GM21737 (cell line): ENCODE data around the gene CDC20.

Experiments used
- ATAC-seq: cut with Tn5 transposase; IDR thresholded peaks from one replicate; pipeline ENCODE4 v1.9.1; 2021; ENCODE audit warnings: mild to moderate bottlenecking, moderate library complexity; ENCODE audit not compliant: unreplicated experiment

The CDC20 gene

DNA sequence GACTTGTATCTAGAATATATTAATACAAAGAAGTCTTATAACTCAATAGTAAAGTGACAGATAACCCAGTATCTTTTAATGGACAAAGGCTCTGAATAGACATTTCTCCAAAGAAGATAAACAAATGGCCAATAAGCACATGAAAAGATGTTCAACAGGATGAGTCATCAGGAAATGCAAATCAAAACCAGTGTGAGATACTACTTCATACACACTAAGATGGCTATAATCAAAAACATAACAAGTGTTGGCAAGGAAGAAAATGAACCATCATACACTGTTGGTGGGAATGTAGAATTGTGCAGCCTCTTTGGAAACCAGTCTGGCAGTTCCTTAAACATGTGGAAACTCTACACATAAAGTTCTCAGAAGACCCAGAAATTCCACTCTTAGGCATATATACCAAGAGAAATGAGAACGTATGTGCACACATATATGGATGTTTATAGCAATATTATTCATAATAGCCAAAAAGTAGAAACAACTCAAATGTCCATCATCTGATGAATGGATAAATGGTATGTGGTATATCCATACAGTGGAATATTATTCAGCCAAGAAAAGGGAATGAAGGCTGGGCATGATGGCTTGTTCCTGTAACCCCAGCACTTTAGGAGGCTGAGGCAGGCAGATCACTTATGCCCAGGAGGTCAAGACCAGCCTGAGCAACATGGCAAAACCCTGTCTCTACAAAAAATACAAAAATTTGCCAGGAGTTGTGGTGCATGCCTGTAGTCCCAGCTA lies 31.1 kb upstream of the CDC20 start:
- no peak for ATAC-seq

DNA sequence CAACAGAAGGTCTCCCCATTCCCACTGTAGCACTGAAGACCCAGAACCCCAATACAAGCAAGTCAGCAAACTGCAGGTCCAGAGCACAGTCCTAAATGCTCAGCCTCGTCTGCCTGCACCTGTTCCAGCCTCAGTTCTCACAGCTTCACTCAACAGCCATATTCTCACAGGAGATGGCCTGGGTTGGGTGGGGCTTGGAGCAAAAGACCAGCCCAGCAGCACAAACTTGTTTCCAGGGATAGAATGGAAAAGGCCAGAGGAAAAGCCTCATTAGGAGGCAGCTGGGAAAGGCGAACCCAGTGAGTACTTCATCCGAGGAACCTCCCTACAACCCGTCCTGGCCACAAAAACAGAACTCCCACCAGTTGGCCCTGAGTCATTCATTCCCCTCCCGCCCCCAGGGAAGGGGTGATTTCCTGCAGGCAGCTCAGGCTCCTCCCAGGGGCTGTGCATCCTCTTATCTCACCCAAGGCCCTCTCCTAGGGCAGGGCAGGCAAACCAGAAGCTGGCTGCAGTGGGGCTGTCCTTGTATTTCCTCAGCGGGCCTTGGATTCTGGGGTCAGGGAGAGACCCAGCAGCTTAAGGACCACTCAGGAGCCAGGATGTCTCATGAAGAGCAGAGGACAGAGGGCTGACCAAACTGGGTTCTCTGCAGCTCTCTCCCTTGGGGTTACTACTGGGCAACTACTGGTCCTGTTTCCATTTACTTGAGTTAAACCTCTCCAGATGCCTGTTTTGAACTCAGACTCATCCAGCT lies 28.6 kb upstream of the CDC20 start:
- ATAC-seq: no peak

DNA sequence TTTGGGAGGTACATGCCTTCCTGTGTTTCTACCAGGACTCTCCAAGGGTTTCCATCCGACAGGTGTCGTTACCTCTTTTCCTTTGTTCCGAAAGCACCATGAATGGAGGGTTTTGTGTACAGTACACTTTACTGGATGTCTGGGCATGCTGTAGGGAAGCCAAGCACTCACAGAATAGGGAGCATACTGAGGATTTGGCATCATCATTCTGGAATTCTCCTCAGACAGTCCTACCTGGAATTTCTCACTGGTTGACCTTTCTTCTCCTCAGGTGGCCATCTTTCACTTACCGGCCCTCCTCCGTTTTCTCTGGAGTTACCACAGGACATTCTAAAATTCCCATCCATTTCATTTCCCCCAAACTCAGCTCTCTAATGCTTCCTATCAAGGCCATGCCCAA lies 27.1 kb upstream of the CDC20 start:
- no peak for ATAC-seq

DNA sequence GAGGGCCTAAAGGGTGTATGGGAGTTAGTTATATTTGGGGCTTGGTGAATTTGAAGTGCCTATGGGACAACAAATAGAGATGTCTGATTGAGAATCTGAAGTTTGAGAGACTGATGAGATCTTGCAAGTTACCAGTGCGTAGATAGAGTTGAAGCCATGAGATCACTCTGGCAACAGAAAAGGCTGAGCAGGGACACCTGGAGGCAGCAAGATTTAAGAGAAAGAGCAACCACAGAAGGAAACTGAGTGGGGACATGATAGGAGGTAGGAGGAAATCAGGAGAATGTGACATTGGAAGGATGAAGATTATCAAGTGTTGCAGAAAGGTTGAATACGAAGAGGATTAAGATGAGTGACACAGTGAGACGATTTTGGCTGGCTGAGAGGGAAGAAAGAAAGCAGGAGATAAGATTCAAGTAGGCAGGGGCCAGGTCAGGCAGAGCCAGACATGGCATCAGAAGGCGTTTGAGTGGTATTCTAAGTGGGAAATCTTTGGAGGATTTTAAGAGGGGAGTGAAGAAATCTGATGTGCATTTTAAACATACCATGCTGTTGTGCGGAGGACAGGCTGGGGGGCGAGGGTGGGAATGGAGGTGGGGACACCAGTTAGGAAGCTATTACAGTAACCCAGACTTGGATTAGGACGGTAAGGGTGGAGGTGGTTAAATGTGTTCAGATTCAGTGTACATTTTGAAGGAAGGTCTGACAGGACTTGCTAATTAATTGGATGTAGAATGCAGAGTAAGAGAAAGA lies 24.2 kb upstream of the CDC20 start:
- ATAC-seq: no peak

DNA sequence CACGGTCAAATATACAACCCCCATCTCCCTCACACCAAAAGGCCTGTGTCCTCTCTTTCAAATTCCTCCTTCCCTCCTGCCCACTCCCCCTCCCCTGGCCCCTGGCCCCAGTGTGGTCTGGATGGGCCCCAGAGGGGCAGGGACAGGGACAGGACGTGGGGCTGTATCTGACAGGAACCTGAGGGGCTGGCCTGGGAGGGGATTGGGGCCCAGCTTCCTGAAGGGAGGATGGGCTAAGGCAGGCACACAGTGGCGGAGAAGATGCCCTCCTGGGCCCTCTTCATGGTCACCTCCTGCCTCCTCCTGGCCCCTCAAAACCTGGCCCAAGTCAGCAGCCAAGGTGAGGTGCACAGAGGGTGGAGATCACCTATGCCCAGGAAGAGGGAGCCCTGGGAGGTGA lies 21.2 kb upstream of the CDC20 start, which contains the start of gene MPL:
TSS of gene MPL (plus strand) at position 231 of the 400 bp plus-strand sequence. CDS start at position 262, 31 bp downstream.
- no peak for ATAC-seq

DNA sequence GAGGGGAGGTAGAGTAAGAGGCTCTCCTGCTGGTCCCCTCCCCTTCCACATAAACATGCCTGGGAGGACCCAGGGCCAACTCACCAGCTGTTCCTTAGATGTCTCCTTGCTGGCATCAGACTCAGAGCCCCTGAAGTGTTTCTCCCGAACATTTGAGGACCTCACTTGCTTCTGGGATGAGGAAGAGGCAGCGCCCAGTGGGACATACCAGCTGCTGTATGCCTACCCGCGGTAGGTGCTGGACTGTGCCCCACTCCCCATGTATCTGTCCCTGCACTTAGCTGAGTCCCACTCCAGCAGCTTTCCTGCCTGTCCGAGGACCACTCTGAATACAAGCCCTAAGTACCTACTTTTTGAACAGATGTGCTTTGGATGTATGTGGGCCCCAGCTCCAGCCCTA lies 20.8 kb upstream of the CDC20 start:
- ATAC-seq: no peak

DNA sequence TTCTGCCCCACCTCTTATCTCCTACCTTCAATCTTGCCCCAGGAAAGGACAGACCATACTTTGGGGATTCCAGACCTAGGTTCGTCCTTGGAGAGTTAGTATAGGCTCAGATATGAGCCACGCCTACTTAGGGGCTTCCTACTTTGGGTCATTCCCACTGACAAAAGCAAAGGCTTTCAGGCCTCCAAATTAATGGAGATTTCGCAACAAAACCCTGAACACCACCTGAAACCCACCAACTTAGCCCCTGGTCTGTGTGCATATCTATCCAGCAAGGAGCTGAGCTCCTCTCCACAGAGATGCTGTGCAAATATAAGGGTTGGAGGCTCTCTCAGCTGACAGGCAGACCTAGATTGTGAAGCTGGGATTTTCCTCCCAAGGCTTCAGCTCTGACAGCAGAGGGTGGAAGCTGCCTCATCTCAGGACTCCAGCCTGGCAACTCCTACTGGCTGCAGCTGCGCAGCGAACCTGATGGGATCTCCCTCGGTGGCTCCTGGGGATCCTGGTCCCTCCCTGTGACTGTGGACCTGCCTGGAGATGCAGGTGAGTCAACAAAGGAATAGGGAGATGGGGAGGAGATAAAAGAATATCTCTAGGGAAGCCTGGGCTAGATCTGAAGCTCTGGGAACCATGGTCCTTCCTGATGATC lies 19.1 kb upstream of the CDC20 start:
- ATAC-seq: no peak

DNA sequence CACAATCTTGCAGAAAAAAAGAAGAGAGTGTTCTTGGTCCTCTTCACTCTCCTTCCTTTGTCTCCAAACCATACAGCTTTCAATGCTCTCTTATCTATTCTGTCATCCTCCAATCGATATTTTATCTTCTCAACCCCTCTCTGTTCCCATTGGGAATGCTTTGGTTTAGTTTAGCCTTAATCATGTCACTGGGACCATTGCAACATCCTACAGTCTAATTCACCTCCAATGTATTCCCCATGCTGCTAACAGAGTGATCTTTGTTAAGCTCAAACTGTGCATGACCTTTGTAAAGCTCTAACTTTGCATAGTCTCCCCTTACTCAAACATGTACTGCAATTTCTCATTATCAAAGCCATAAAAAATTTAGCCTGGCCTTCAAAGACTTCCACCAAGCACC lies 18.2 kb upstream of the CDC20 start:
- no peak for ATAC-seq

DNA sequence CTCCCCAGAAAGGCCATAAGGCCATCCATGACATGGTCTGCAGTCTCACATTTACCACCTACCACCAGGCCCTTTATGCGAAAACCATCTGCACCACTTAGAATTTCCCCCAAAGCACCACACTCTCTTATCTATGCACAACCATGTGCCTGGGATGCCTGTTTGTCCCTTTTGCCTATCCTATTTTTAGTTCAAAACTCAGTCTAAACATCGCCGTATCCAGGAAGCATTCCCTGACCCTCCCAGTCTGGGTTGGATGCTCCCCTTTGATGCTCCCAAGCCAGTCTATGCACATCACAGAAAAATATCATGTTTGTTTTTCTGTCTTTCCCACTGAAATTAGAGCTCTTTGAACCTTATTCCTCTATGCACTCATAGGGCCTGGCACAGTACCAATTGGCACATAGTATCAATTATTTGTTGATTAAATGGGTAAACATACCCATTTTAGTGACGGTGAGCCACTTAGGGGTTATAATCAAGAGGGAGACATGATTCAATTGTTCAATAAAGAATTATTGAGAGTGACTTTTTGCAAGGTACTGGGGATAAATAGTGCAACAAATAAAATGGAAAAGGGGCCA lies 14.4 kb upstream of the CDC20 start:
- no peak for ATAC-seq

DNA sequence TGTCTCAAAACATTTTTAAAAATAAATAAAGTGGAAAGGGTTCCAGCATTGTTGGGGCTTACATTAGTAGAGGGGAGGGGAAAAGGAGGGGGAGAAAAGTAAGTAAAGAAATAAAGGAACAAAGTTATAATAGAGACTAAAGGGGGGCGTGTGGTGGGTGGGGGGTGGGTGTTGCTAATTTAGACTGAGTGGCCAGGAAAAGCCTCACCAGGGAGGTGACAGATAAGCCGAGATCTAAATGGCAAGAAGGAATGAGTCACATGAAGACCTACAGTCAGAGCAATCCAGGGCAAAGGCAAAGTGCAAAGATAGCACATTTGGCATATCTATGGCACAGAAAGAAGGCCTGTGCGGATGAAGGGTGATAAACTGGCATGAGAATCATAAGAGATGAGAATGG lies 13.7 kb upstream of the CDC20 start:
- no peak for ATAC-seq

DNA sequence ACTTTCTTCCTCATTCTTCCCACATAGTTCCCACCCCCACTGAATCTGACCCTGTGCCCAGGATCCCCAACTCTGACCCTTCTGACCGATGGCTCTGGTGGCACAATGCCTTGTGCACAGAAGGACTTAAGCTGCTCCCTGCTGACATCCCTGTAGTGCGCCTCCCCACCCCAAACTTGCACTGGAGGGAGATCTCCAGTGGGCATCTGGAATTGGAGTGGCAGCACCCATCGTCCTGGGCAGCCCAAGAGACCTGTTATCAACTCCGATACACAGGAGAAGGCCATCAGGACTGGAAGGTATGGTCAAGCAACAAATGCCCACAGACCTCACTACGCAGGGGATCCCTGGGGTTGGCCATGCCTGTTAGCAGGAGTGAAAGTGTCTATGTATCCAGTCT lies 12.1 kb upstream of the CDC20 start:
- no peak for ATAC-seq

DNA sequence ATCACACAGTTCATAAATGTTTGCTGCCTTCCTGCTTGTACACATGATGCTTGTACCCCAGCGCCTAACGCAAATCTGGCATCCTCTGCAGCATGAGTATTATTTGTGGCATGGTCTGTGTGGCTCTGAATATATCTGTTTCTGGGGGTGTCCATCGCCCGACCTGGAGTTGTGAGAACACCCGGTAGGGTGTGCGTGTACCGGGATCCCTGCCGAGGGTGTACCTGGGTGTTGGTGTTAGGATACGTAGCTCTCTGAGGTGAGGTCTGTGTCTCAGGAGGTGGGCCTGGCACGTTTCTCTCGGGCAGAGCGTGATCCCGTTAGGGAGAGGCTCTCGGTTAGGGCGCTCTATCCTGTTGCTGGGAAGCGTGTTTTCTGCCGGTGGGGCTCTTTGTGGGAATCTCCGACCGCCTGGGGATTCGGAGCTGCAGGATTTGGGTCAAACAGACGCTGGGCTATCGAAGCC lies 10.4 kb upstream of the CDC20 start:
- no peak for ATAC-seq

DNA sequence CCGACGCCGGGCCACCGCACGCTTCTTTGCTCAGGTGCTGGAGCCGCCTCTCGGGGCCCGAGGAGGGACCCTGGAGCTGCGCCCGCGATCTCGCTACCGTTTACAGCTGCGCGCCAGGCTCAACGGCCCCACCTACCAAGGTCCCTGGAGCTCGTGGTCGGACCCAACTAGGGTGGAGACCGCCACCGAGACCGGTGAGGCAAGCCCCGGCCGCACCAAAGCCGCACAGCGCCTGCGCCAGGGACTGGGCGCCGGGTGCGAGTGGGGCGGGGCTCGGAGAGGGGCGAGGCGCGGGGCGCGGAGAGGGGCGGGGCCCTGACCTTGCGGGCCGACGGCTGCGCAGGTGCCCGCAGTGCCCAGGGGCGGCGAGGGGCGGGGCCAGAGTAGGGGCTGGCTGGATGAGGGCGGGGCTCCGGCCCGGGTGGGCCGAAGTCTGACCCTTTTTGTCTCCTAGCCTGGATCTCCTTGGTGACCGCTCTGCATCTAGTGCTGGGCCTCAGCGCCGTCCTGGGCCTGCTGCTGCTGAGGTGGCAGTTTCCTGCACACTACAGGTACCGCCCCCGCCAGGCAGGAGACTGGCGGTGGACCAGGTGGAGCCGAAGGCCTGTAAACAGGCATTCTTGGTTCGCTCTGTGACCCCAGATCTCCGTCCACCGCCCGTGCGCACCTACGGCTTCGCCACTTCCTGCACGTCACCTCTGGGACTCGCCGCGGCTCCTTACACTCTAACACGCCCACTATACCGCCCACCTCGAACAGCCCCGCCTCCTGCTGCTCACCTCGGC lies 9.8 kb upstream of the CDC20 start:
- ATAC-seq: no peak

DNA sequence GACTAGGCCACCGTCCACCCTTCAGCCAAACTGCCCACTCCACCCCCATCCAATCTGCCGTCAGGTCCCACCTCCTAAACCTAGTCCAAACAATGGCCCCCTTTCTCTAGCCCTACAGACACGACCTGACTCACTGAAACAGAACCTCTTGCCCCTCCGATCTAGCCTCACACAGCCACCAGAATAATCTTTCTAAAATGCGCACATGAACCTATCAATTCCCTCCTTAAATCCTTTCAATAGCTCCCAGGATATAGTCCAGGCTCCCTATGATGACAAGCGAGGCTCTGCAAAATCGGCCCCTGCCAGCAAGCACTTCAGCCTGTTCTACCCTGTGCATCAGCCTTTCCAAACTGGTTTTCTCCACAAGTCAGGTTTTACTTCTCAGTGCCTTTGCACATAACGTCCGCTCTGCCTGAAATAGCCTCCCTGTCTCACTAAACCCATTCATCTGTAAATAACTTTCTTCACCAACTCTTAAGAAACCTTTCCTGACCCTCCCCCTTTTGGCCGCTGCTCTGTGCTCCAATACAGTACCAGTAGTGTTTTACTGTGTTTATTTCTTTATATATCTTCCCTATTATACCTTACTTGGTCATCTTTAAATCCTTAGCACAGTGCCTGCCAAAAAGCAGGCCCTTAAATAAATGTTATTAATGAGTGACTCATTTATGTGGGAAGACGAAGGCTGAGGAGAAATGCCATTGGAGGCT lies 9.0 kb upstream of the CDC20 start:
- ATAC-seq: no peak

DNA sequence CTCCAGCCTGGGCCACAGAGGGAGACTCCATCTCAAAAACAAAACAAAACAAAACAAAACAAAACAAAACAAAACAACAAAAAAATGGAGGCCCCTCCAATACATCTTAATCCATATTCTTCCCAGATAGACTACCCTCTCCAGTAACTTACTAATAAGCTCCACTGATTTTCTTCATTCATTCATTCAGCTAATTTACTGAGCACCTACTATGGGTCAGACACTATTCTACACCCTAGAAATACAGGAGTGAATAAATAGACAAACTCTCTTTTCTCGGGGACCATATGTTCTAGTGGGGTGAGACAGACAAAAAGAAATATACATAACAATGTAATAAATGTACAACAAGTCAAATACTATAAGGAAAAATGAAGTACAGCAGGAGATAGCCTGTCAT lies 7.8 kb upstream of the CDC20 start:
- ATAC-seq: no peak

DNA sequence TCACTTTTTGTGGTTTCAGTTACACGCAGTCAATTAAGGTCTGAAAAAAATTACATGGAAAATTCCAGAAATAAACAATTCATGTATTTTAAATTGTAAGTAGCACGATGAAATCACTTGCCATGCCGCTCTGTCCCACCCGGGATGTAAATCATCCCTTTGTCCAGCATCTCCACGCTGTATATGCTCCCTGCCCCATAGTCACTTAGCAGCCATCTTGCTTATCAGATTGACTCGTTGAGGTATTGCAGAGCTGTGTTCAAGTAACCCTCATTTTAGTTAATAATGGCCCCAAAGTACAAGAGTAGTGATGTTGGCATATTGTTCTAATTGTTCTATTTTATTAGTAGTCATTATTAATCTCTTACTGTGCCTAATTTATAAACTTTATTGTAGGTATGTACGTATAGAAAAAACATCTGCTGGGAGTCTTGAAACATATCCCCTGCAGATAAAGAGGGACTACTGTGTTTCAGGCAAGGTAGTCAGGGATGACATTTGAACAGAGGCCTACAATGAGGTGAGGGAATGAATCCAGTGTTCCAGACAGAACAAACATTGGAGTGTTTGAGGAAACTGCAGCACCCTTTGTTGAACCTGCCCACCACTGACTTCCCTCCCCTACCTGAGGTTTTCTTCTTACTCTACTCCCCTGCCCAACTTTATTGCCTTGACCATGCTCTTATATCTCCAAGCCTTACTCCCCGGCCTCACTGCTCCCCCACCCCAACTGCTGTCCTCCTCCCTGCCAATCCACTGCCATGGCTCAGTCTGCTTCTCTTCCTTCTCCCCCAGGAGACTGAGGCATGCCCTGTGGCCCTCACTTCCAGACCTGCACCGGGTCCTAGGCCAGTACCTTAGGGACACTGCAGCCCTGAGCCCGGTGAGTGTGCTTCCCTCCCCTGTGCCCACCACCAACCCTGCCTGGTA lies 7.1 kb upstream of the CDC20 start:
- ATAC-seq: no peak

DNA sequence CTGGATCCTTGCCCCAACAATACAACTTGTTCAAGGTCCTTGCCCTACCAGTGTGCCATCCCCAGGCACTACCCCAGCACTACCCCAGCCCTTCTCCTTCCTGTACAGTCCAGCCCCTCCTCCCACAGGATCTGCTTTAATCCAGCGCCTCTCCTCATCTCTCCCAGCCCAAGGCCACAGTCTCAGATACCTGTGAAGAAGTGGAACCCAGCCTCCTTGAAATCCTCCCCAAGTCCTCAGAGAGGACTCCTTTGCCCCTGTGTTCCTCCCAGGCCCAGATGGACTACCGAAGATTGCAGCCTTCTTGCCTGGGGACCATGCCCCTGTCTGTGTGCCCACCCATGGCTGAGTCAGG lies 6.5 kb upstream of the CDC20 start:
- ATAC-seq: no peak

DNA sequence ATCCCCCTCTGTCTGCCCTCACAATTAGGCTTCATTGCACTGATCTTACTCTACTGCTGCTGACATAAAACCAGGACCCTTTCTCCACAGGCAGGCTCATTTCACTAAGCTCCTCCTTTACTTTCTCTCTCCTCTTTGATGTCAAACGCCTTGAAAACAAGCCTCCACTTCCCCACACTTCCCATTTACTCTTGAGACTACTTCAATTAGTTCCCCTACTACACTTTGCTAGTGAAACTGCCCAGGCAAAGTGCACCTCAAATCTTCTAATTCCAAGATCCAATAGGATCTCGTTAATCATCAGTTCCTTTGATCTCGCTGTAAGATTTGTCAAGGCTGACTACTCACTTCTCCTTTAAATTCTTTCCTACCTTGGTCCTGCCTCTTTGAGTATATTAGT lies 5.9 kb upstream of the CDC20 start:
- no peak for ATAC-seq
